T-cell (primary cell): Measurements from ENCODE around the gene HCLS1. TPM values are rescaled to one million over a fixed set of nuclear protein-coding genes. Genes with fewer than 3 reads are reported as not detected.

Experiments used
- ATAC-seq, 4 experiments: fragments of 200-7000 bp in 3 of 4; fragments of 150-1000 bp in 1 of 4; cut with Tn5 transposase; replicated peaks in 1 of 4; 1 replicate in 3 of 4; 2 replicates in 1 of 4; pipeline ENCODE4 v1.10.0; 2021; ENCODE audit warnings: moderate library complexity in 3 of 4, mild to moderate bottlenecking in 2 of 4, moderate number of reproducible peaks in 1 of 4
- CTCF ChIA-PET, 2 donors: fragments of 300-600 bp; sonication (Branson Sonifier 250); formaldehyde crosslinking; loops; one replicate each; lab custom pipeline; 2022; ENCODE audit warnings: antibody characterized with exemption in 2 of 2; lab: Charles Lee
- POLR2A ChIA-PET, 2 donors: fragments of 300-600 bp; sonication (Branson Sonifier 250); formaldehyde crosslinking; loops; one replicate each; lab custom pipeline; 2022; ENCODE audit warnings: antibody characterized with exemption in 2 of 2; lab: Charles Lee
- DNase-seq, 35 experiments: peaks; one replicate each; pipeline versions ENCODE4 v3.0.0 to v3.0.0-alpha.2; 2013 to 2023
- H3K27ac ChIP-seq: one replicate; pipeline ENCODE4 v1.5.1; 2013; ENCODE audit warnings: low read length
- H3K27me3 ChIP-seq, 2 experiments: replicated peaks in 1 of 2; 1 replicate in 1 of 2; 2 replicates in 1 of 2; pipeline versions ENCODE4 v1.6.1 to v1.7.0; 2013; ENCODE audit warnings: low read length in 1 of 2, mixed read lengths in 1 of 2; ENCODE audit not compliant: control insufficient read depth in 2 of 2, insufficient read depth in 2 of 2; ENCODE audit errors: extremely low read depth in 1 of 2
- H3K36me3 ChIP-seq, 2 donors: 1 replicate in 1 of 2; 2 replicates in 1 of 2; pipeline versions ENCODE4 v1.6.1 to v1.7.0; 2013; ENCODE audit warnings: low read length in 1 of 2; ENCODE audit not compliant: control insufficient read depth in 2 of 2, insufficient read depth in 1 of 2; ENCODE audit errors: extremely low read depth in 1 of 2
- H3K4me1 ChIP-seq, 2 experiments: 1 replicate in 1 of 2; 2 replicates in 1 of 2; pipeline versions ENCODE4 v1.6.1 to v1.7.0; 2013; ENCODE audit warnings: low read length in 2 of 2, mixed read lengths in 1 of 2; ENCODE audit not compliant: insufficient read depth in 2 of 2, control insufficient read depth in 1 of 2; ENCODE audit errors: extremely low read depth in 1 of 2
- H3K4me3 ChIP-seq, 2 donors: 1 replicate in 1 of 2; 2 replicates in 1 of 2; pipeline versions ENCODE4 v1.5.1 to v1.7.0; 2013; ENCODE audit warnings: mild to moderate bottlenecking in 2 of 2, low read length in 1 of 2, moderate library complexity in 1 of 2; ENCODE audit not compliant: control insufficient read depth in 1 of 2; ENCODE audit errors: extremely low read depth in 1 of 2
- H3K9me3 ChIP-seq: 2 replicates; pipeline ENCODE4 v1.7.0; 2013
- H3K27ac Mint-ChIP-seq, 2 donors: one replicate each; pipeline ENCODE4 v1.8.0; 2020 to 2021; ENCODE audit warnings: mild to moderate bottlenecking in 2 of 2, mixed read lengths in 2 of 2
- H3K27me3 Mint-ChIP-seq, 2 donors: one replicate each; pipeline ENCODE4 v1.8.0; 2021 to 2022; ENCODE audit warnings: mixed read lengths in 2 of 2
- H3K36me3 Mint-ChIP-seq: one replicate; pipeline ENCODE4 v1.8.0; 2021; ENCODE audit warnings: mixed read lengths
- H3K4me1 Mint-ChIP-seq, 3 donors: one replicate each; pipeline ENCODE4 v1.8.0; 2020 to 2022; ENCODE audit warnings: mixed read lengths in 3 of 3, mild to moderate bottlenecking in 1 of 3
- H3K4me3 Mint-ChIP-seq, 3 donors: one replicate each; pipeline ENCODE4 v1.8.0; 2020 to 2022; ENCODE audit warnings: mild to moderate bottlenecking in 3 of 3, mixed read lengths in 3 of 3, moderate library complexity in 3 of 3
- H3K9me3 Mint-ChIP-seq, 3 donors: one replicate each; pipeline ENCODE4 v1.8.0; 2020 to 2022; ENCODE audit warnings: mixed read lengths in 3 of 3
- WGBS: methylation state at CpG from one replicate; pipeline ENCODE4 v1.1.5; 2013; ENCODE audit warnings: missing lambda C conversion rate; ENCODE audit not compliant: insufficient coverage; 5-methylcytosine and 5-hydroxymethylcytosine counted together
- total RNA-seq, 35 experiments: library from RNA in 6 of 35; stranded (reverse) in 6 of 35; fragments of 120-200 nt in 1 of 35; gene quantifications; one replicate each; pipeline versions ENCODE4 v1.2.1 to v1.2.4 and lab custom pipeline; 2013 to 2026

Gene HCLS1
- total RNA-seq, 5 donors from 2014 or later (not counting 1 experiment from before 2014, with no cell fraction given): 280 to 329 (median 321) TPM

GRCh38 chr3:121624147-121624899 is 36.4 kb downstream of the HCLS1 start:
- POLR2A ChIA-PET: interaction anchor here in 1 of 2 donors (0.7 kb wide), 1 partner anchor 268 kb away, joined by 5 read pairs; no protein-coding TSS in a partner anchor
- Mint-ChIP-seq H3K36me3 (peaks cover 8% of the 10 kb centered on the region), H3K9me3 (no peaks in the 10 kb centered on the region), H3K4me3 (no peak overlapping the region), H3K27me3 (peaks cover 0 to 11% of the 10 kb centered on the region in 2 donors), H3K4me1 (no peaks in the 10 kb centered on the region), H3K27ac (no peak overlapping the region)
- H3K4me3 ChIP-seq: no peak overlapping the region
- ATAC-seq: no peak
- no peaks in the 10 kb centered on the region for H3K4me1 ChIP-seq
- WGBS: 49% methylated on average over 5 of the region's 14 CpGs
- DNase-seq: no peak
- H3K27me3 ChIP-seq: peaks cover 0 to 5% of the 10 kb centered on the region in 2 experiments
- no peaks in the 10 kb centered on the region for H3K9me3 ChIP-seq
- H3K27ac ChIP-seq: no peak overlapping the region
- CTCF ChIA-PET: interaction anchor here in 1 of 2 donors (0.7 kb wide), 1 partner anchor 479 kb away, joined by 4 read pairs; no protein-coding TSS in a partner anchor
- no peaks in the 10 kb centered on the region for H3K36me3 ChIP-seq

GRCh38 chr3:121621491-121621890 is 39.2 kb downstream of the HCLS1 start:
- no peaks in the 10 kb centered on the region for H3K4me1 Mint-ChIP-seq
- H3K27ac Mint-ChIP-seq: no peak overlapping the region
- ATAC-seq: no peak
- Histone ChIP-seq H3K36me3 (no peaks in the 10 kb centered on the region), H3K27me3 (peaks cover 0 to 5% of the 10 kb centered on the region in 2 experiments), H3K27ac (no peak overlapping the region), H3K4me3 (no peak overlapping the region), H3K4me1 (no peaks in the 10 kb centered on the region), H3K9me3 (no peaks in the 10 kb centered on the region)
- no peak overlapping the region for H3K4me3 Mint-ChIP-seq
- ChIA-PET POLR2A (no interaction called here), CTCF (no interaction called here)
- peaks cover 0 to 11% of the 10 kb centered on the region in 2 donors for H3K27me3 Mint-ChIP-seq
- WGBS: 94% methylated on average over 6 of the region's 6 CpGs
- DNase-seq: no peak
- H3K36me3 Mint-ChIP-seq: no peaks in the 10 kb centered on the region
- H3K9me3 Mint-ChIP-seq: no peaks in the 10 kb centered on the region

GRCh38 chr3:121619691-121620090 is 41.0 kb downstream of the HCLS1 start:
- ATAC-seq (no peak), DNase-seq (no peak)
- H3K9me3 Mint-ChIP-seq: no peaks in the 10 kb centered on the region
- Histone ChIP-seq H3K27ac (no peak overlapping the region), H3K27me3 (peaks cover 0 to 5% of the 10 kb centered on the region in 2 experiments), H3K9me3 (no peaks in the 10 kb centered on the region), H3K4me3 (no peak overlapping the region), H3K4me1 (no peaks in the 10 kb centered on the region), H3K36me3 (no peaks in the 10 kb centered on the region)
- no peaks in the 10 kb centered on the region for H3K4me1 Mint-ChIP-seq
- WGBS: 100% methylated on average over 1 of the region's 2 CpGs
- H3K36me3 Mint-ChIP-seq: no peaks in the 10 kb centered on the region
- no peak overlapping the region for H3K4me3 Mint-ChIP-seq
- H3K27ac Mint-ChIP-seq: no peak overlapping the region
- ChIA-PET CTCF (no interaction called here), POLR2A (no interaction called here)
- H3K27me3 Mint-ChIP-seq: peaks cover 0 to 11% of the 10 kb centered on the region in 2 donors

- CTCF ChIA-PET: interaction anchor here in 1 of 2 donors (0.5 kb wide), 1 partner anchor 28 kb away, joined by 4 read pairs; no protein-coding TSS in a partner anchor
- 100% methylated on average over 3 of the region's 4 CpGs for WGBS
- Mint-ChIP-seq H3K4me1 (no peaks in the 10 kb centered on the region), H3K9me3 (no peaks in the 10 kb centered on the region), H3K4me3 (no peak overlapping the region), H3K27ac (no peak overlapping the region), H3K27me3 (no peaks in the 10 kb centered on the region), H3K36me3 (no peaks in the 10 kb centered on the region)
- POLR2A ChIA-PET: no interaction called here
- H3K27me3 ChIP-seq: peaks cover 0 to 4% of the 10 kb centered on the region in 2 experiments
- H3K27ac ChIP-seq: no peak overlapping the region
- DNase-seq (no peak), ATAC-seq (no peak)
- H3K4me3 ChIP-seq: no peak overlapping the region
- no peaks in the 10 kb centered on the region for H3K9me3 ChIP-seq
- H3K4me1 ChIP-seq: no peaks in the 10 kb centered on the region
- H3K36me3 ChIP-seq: no peaks in the 10 kb centered on the region
Measured at GRCh38 chr3:121606106-121606505, 54.6 kb downstream of the HCLS1 start.

GRCh38 chr3:121604759-121605158 is 55.9 kb downstream of the HCLS1 start:
- no peak overlapping the region for H3K27ac ChIP-seq
- Mint-ChIP-seq H3K36me3 (no peaks in the 10 kb centered on the region), H3K4me3 (no peak overlapping the region), H3K4me1 (no peaks in the 10 kb centered on the region), H3K27ac (no peak overlapping the region), H3K9me3 (no peaks in the 10 kb centered on the region), H3K27me3 (no peaks in the 10 kb centered on the region)
- WGBS: no CpG with 5 or more reads among the region's 2 CpGs
- POLR2A ChIA-PET: interaction anchor here in 1 of 2 donors (0.5 kb wide), 1 partner anchor 94 kb away, joined by 3 read pairs; no protein-coding TSS in a partner anchor
- DNase-seq: no peak
- no peak overlapping the region for H3K4me3 ChIP-seq
- H3K27me3 ChIP-seq: no peaks in the 10 kb centered on the region
- H3K36me3 ChIP-seq: no peaks in the 10 kb centered on the region
- no peaks in the 10 kb centered on the region for H3K4me1 ChIP-seq
- CTCF ChIA-PET: no interaction called here
- ATAC-seq: no peak
- H3K9me3 ChIP-seq: no peaks in the 10 kb centered on the region

- WGBS: 40% methylated on average over 1 of the region's 4 CpGs
- Mint-ChIP-seq H3K9me3 (no peaks in the 10 kb centered on the region), H3K27me3 (no peaks in the 10 kb centered on the region), H3K4me1 (no peaks in the 10 kb centered on the region), H3K36me3 (no peaks in the 10 kb centered on the region), H3K27ac (no peak overlapping the region), H3K4me3 (no peak overlapping the region)
- Histone ChIP-seq H3K36me3 (no peaks in the 10 kb centered on the region), H3K4me1 (no peaks in the 10 kb centered on the region), H3K27me3 (no peaks in the 10 kb centered on the region), H3K4me3 (no peak overlapping the region), H3K9me3 (no peaks in the 10 kb centered on the region), H3K27ac (no peak overlapping the region)
- ChIA-PET CTCF (interaction anchor here in 1 of 2 donors (0.5 kb wide), 1 partner anchor 892 kb away, joined by 3 read pairs; no protein-coding TSS in a partner anchor), POLR2A (no interaction called here)
- DNase-seq (no peak), ATAC-seq (no peak)
Measured at GRCh38 chr3:121601212-121601812, 59.4 kb downstream of the HCLS1 start.
